Suprapubic skin (tissue), 4 donors: ENCODE measurements around the gene PRKCQ. TPM values are rescaled to one million over a fixed set of nuclear protein-coding genes. Genes with fewer than 3 reads are reported as not detected.

Source experiments
- DNase-seq, 2 donors: peaks; one replicate each; pipeline ENCODE4 v3.0.0-alpha.2; 2019; ENCODE audit warnings: low spot score in 2 of 2
- H3K27ac ChIP-seq: fragments of 200-600 bp; sonication (generic); one replicate; pipeline ENCODE4 v1.5.1; 2019
- H3K27me3 ChIP-seq: fragments of 200-600 bp; sonication (generic); one replicate; pipeline ENCODE4 v1.5.1; 2019
- H3K36me3 ChIP-seq: fragments of 200-600 bp; sonication (generic); one replicate; pipeline ENCODE4 v1.5.1; 2019
- H3K4me1 ChIP-seq: fragments of 200-600 bp; sonication (generic); one replicate; pipeline ENCODE4 v1.5.1; 2019
- H3K4me3 ChIP-seq: fragments of 200-600 bp; sonication (generic); one replicate; pipeline ENCODE4 v1.5.1; 2019; ENCODE audit warnings: mild to moderate bottlenecking
- H3K9me3 ChIP-seq: fragments of 200-600 bp; sonication (generic); one replicate; pipeline ENCODE4 v1.5.1; 2019
- EP300 ChIP-seq: sonication (generic); formaldehyde crosslinking; IDR thresholded peaks from one replicate; pipeline ENCODE4 v1.6.1; 2017; ENCODE audit warnings: antibody characterized with exemption
- POLR2A ChIP-seq, 2 donors: fragments of 450-650 bp; IDR thresholded peaks; one replicate each; pipeline ENCODE4 v1.6.1; 2017; ENCODE audit warnings: antibody characterized with exemption in 2 of 2, mild to moderate bottlenecking in 2 of 2, moderate library complexity in 2 of 2
- POLR2AphosphoS5 ChIP-seq, 3 donors: sonication (generic); formaldehyde crosslinking; IDR thresholded peaks; one replicate each; pipeline ENCODE4 v1.6.1; 2017; ENCODE audit warnings: antibody characterized with exemption in 3 of 3
- WGBS: methylation state at CpG from one replicate; pipeline ENCODE4 v1.1.5; 2018; 5-methylcytosine and 5-hydroxymethylcytosine counted together
- total RNA-seq, 4 donors: library from RNA; depleted of rRNA; stranded (reverse); fragments of >200 nt; gene quantifications; one replicate each; pipeline ENCODE4 v1.1.0, GENCODE V29; 2016
- TF ChIP-seq, protein P1 (sequence below), 2 donors: fragments of 200-600 bp in 1 of 2; fragments of 450-650 bp in 1 of 2; sonication (generic) in 1 of 2; IDR thresholded peaks; one replicate each; pipeline ENCODE4 v1.5.1; 2016 to 2019; ENCODE audit warnings: antibody characterized with exemption in 2 of 2, mild to moderate bottlenecking in 1 of 2, moderate library complexity in 1 of 2

The PRKCQ gene
- total RNA-seq, 4 donors from 2014 or later, result 0.51 to 1.0 TPM; not detected in 2

GRCh38 chr10:6619660-6620059 lies 39.6 kb upstream of the PRKCQ start:
- Histone ChIP-seq H3K4me1 (no peaks in the 10 kb centered on the region), H3K27me3 (no peaks in the 10 kb centered on the region), H3K27ac (no peak overlapping the region), H3K4me3 (no peak overlapping the region), H3K36me3 (no peaks in the 10 kb centered on the region), H3K9me3 (no peaks in the 10 kb centered on the region)
- DNase-seq, result no peak
- WGBS, result 77% methylated on average over 12 of the region's 12 CpGs
- TF ChIP-seq EP300, result no peak
- TF ChIP-seq POLR2A (IDR thresholded peaks at IDR 0.05), result no peak
- TF ChIP-seq POLR2AphosphoS5 (IDR thresholded peaks at IDR 0.05), result no peak
- TF ChIP-seq, protein P1, sequence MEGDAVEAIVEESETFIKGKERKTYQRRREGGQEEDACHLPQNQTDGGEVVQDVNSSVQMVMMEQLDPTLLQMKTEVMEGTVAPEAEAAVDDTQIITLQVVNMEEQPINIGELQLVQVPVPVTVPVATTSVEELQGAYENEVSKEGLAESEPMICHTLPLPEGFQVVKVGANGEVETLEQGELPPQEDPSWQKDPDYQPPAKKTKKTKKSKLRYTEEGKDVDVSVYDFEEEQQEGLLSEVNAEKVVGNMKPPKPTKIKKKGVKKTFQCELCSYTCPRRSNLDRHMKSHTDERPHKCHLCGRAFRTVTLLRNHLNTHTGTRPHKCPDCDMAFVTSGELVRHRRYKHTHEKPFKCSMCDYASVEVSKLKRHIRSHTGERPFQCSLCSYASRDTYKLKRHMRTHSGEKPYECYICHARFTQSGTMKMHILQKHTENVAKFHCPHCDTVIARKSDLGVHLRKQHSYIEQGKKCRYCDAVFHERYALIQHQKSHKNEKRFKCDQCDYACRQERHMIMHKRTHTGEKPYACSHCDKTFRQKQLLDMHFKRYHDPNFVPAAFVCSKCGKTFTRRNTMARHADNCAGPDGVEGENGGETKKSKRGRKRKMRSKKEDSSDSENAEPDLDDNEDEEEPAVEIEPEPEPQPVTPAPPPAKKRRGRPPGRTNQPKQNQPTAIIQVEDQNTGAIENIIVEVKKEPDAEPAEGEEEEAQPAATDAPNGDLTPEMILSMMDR (IDR thresholded peaks at IDR 0.05), result no peak

DNA sequence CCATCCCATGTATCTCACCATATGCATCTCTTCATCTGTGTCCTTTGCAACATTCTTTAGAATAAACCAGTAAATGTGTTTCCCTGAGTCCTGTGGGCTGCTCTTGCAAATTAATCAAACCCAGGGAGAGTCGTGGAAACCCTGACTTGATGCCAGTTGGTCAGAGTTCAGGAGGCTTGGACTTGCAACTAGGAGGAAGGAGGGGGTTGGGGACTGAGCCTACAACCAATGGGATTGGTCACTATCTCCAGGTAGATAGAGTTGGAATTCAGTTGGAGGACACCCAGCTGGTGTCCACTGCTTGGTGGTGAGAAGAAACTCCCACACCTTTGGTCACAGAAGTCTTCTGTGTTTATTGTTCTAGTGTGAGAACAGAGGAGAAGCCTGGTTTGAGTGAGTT lies 38.3 kb upstream of the PRKCQ start:
- no peak for DNase-seq
- H3K36me3 ChIP-seq, result no peaks in the 10 kb centered on the region
- no peaks in the 10 kb centered on the region for H3K4me1 ChIP-seq
- H3K27ac ChIP-seq, result no peak overlapping the region
- no peak for TF ChIP-seq POLR2A (IDR thresholded peaks at IDR 0.05)
- TF ChIP-seq POLR2AphosphoS5 (IDR thresholded peaks at IDR 0.05), result no peak
- TF ChIP-seq, protein P1 (IDR thresholded peaks at IDR 0.05), result no peak
- TF ChIP-seq EP300, result no peak
- WGBS, result 33% methylated on average over 1 of the region's 1 CpG
- H3K27me3 ChIP-seq, result no peaks in the 10 kb centered on the region
- no peaks in the 10 kb centered on the region for H3K9me3 ChIP-seq
- H3K4me3 ChIP-seq, result no peak overlapping the region

GRCh38 chr10:6617309-6618076 lies 37.4 kb upstream of the PRKCQ start:
- WGBS, result 92% methylated on average over 5 of the region's 5 CpGs
- Histone ChIP-seq H3K27me3 (no peaks in the 10 kb centered on the region), H3K9me3 (no peaks in the 10 kb centered on the region), H3K27ac (no peak overlapping the region), H3K4me1 (no peaks in the 10 kb centered on the region), H3K36me3 (no peaks in the 10 kb centered on the region), H3K4me3 (no peak overlapping the region)
- DNase-seq, result no peak
- no peak for TF ChIP-seq POLR2A (IDR thresholded peaks at IDR 0.05)
- TF ChIP-seq, protein P1 (IDR thresholded peaks at IDR 0.05), result no peak
- TF ChIP-seq EP300, result no peak
- TF ChIP-seq POLR2AphosphoS5 (IDR thresholded peaks at IDR 0.05), result no peak

DNA sequence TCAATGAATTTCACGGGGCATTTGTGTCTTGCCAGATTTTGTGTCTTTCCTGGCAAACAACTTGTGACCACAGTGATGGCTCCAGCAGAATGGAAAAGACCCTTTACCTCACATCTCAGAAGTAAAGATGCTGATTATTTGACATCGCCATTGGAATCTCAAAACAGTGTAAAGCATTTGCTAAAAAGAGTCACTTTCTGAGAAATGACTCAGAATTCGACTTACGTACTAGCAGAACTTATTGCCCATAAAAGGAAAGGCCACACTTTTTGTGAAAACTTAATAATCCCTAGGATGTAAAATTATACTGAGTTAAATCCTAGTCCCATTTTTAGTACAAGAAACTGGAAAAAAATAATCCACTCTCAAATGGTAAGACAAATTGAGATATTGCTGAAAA lies 35.9 kb upstream of the PRKCQ start:
- no peak overlapping the region for H3K27ac ChIP-seq
- TF ChIP-seq POLR2AphosphoS5 (IDR thresholded peaks at IDR 0.05) (no peak), POLR2A (IDR thresholded peaks at IDR 0.05) (no peak), EP300 (no peak)
- TF ChIP-seq, protein P1 (IDR thresholded peaks at IDR 0.05), result no peak
- H3K4me1 ChIP-seq, result no peaks in the 10 kb centered on the region
- H3K9me3 ChIP-seq, result no peaks in the 10 kb centered on the region
- WGBS, result 90% methylated on average over 4 of the region's 4 CpGs
- no peaks in the 10 kb centered on the region for H3K36me3 ChIP-seq
- H3K27me3 ChIP-seq, result no peaks in the 10 kb centered on the region
- DNase-seq, result no peak
- no peak overlapping the region for H3K4me3 ChIP-seq

GRCh38 chr10:6612371-6612770 lies 32.3 kb upstream of the PRKCQ start:
- H3K4me1 ChIP-seq, result no peaks in the 10 kb centered on the region
- no peak for TF ChIP-seq POLR2A (IDR thresholded peaks at IDR 0.05)
- TF ChIP-seq EP300, result no peak
- WGBS, result 48% methylated on average over 2 of the region's 2 CpGs
- H3K9me3 ChIP-seq, result no peaks in the 10 kb centered on the region
- H3K4me3 ChIP-seq, result no peak overlapping the region
- H3K27ac ChIP-seq, result no peak overlapping the region
- no peaks in the 10 kb centered on the region for H3K27me3 ChIP-seq
- no peak for DNase-seq
- H3K36me3 ChIP-seq, result no peaks in the 10 kb centered on the region
